Immature natural killer cell (primary cell): ENCODE data around the gene EIF3C. TPM values are rescaled to one million over a fixed set of nuclear protein-coding genes. Genes with fewer than 3 reads are reported as not detected.
A peak's percentile ranks its signal among the peaks of the same experiment; 100 is the strongest.
"Not testable (repeated sequence)": the region's sequence is repeated elsewhere in the genome, so short reads cannot be mapped to it uniquely, and the experiment has no call there.

Experiments
- DNase-seq, 3 donors: peaks; one replicate each; pipeline ENCODE4 v3.0.0; 2022; ENCODE audit warnings: mixed read lengths in 1 of 3
- H3K27ac Mint-ChIP-seq, 6 donors: one replicate each; pipeline ENCODE4 v1.8.0; 2020; ENCODE audit warnings: mixed read lengths in 6 of 6, mild to moderate bottlenecking in 5 of 6, inconsistent platforms in 4 of 6, moderate library complexity in 3 of 6
- H3K27me3 Mint-ChIP-seq, 3 donors: one replicate each; pipeline ENCODE4 v1.8.0; 2020 to 2021; ENCODE audit warnings: low read depth in 3 of 3, mild to moderate bottlenecking in 3 of 3, mixed read lengths in 3 of 3, moderate library complexity in 3 of 3, inconsistent platforms in 1 of 3
- H3K36me3 Mint-ChIP-seq, 3 donors: one replicate each; pipeline ENCODE4 v1.8.0; 2020; ENCODE audit warnings: mixed read lengths in 3 of 3, inconsistent platforms in 2 of 3, mild to moderate bottlenecking in 2 of 3
- H3K4me1 Mint-ChIP-seq, 2 donors: one replicate each; pipeline ENCODE4 v1.8.0; 2020; ENCODE audit warnings: inconsistent platforms in 2 of 2, mild to moderate bottlenecking in 2 of 2, mixed read lengths in 2 of 2, moderate library complexity in 1 of 2
- H3K4me3 Mint-ChIP-seq, 5 donors: one replicate each; pipeline ENCODE4 v1.8.0; 2020; ENCODE audit warnings: mild to moderate bottlenecking in 5 of 5, mixed read lengths in 5 of 5, inconsistent platforms in 3 of 5, moderate library complexity in 3 of 5
- H3K9me3 Mint-ChIP-seq, 6 donors: one replicate each; pipeline ENCODE4 v1.8.0; 2020; ENCODE audit warnings: mild to moderate bottlenecking in 6 of 6, mixed read lengths in 6 of 6, inconsistent platforms in 4 of 6, moderate library complexity in 3 of 6
- polyA plus RNA-seq, 3 donors: library from polyadenylated mRNA; unstranded; fragments of 300-500 nt; fragmentation: Illumina TruSeq; gene quantifications; one replicate each; pipeline ENCODE4 v1.2.3, GENCODE V29; 2021

The EIF3C gene
- polyA plus RNA-seq, 3 donors from 2014 or later = 159 to 311 (median 198) TPM

- H3K9me3 Mint-ChIP-seq, H3K27ac Mint-ChIP-seq, H3K27me3 Mint-ChIP-seq, H3K36me3 Mint-ChIP-seq, H3K4me1 Mint-ChIP-seq, H3K4me3 Mint-ChIP-seq, DNase-seq: not testable (repeated sequence)
Measured at GRCh38 chr16:28722852-28723650, 11.8 kb downstream of the EIF3C start.

DNA sequence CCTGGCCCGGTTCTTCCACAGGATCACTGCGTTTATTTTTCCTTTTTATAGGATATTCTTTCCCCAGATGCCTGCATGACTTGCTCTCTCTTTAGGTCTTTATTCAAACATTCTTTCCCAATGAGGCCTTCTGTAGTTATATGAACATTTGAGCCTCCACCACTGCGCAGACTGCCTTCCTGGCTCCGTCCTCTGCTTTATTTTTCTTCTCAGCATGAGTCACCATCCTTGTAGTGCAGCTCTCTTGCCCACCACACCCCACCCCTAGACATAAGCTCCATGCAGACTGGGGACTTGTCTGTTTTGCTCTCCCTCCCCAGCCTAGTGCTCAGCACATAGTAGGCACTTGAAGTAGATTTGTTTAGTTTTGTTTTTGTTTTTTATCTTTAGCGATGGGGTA lies 20.0 kb downstream of the EIF3C start:
- H3K9me3 Mint-ChIP-seq = not testable (repeated sequence)

GRCh38 chr16:28732455-28733124 lies 21.3 kb downstream of the EIF3C start:
- not testable (repeated sequence) for H3K4me3 Mint-ChIP-seq, H3K36me3 Mint-ChIP-seq, H3K27ac Mint-ChIP-seq, H3K4me1 Mint-ChIP-seq, DNase-seq, H3K27me3 Mint-ChIP-seq, H3K9me3 Mint-ChIP-seq

More for the DNA sequence above, 20.0 kb downstream of the EIF3C start:
- H3K36me3 Mint-ChIP-seq, H3K4me1 Mint-ChIP-seq, H3K27me3 Mint-ChIP-seq, H3K4me3 Mint-ChIP-seq, DNase-seq, H3K27ac Mint-ChIP-seq: not testable (repeated sequence)

DNA sequence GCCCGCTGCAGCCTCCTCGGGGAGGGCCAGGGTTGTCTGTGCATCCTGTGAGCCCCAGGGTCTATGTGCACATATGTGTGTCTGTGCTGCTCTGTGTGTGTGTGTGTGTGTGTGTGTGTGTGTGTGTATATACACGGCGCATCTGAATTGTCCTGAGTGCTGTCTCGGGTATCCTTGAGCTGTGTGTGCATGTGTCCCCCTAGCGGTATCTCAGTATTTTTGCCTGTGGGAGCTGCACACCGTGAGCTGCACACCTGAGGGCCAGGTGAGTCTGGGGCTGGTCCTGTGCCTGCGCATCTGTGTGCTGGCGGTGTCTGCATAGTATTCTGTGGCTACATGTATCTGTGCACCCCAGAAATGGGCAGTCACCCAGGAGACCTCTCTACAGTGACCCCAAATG lies 28.5 kb downstream of the EIF3C start:
- H3K4me3 Mint-ChIP-seq = not testable (repeated sequence)
- DNase-seq = peak in 1 of 3 donors; percentile 2

DNA sequence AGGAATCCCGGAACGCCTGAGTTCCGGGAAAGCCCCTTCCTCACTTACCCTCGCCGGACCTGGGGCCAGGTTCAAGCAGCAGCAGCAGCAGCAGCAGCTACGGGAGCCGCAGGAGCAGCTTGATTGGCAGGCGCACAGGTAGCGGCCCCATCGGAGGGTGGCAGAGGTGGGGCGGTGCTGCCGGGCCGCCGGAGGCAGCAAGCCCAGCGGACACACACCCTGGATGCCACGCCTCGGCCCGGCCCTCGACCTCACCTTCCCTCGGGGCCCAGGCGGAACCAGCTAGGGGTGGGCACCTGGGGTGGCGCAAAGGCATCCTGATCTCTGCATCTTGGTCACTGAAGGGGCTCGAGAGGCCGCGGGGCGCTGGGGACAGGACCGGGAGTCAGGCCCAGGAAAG lies 29.4 kb downstream of the EIF3C start:
- not testable (repeated sequence) for H3K27ac Mint-ChIP-seq, H3K36me3 Mint-ChIP-seq, H3K4me3 Mint-ChIP-seq, H3K9me3 Mint-ChIP-seq, DNase-seq, H3K4me1 Mint-ChIP-seq, H3K27me3 Mint-ChIP-seq

More for the DNA sequence above, 28.5 kb downstream of the EIF3C start:
- not testable (repeated sequence) for H3K36me3 Mint-ChIP-seq, H3K4me1 Mint-ChIP-seq, H3K27me3 Mint-ChIP-seq, H3K27ac Mint-ChIP-seq, H3K9me3 Mint-ChIP-seq

DNA sequence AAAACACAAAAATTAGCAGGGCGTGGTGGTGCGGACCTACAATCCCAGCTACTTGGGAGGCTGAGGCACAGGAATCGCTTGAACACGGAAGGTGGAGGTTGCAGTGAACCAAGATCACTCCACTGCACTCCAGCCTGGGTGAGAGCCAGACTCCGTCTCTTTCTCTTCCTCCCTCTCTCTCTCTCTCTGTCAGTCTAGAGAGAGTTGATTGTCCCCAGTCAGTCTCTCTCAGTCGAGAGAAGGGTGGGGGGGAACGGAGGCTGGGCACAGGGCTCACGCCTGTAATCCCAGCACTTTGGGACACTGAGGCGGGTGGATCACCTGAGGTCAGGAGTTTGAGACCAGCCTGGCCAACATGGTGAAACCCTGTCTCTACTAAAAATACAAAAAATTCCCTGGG lies 30.0 kb downstream of the EIF3C start:
- DNase-seq, H3K4me1 Mint-ChIP-seq, H3K27me3 Mint-ChIP-seq, H3K27ac Mint-ChIP-seq, H3K4me3 Mint-ChIP-seq, H3K9me3 Mint-ChIP-seq, H3K36me3 Mint-ChIP-seq: not testable (repeated sequence)

DNA sequence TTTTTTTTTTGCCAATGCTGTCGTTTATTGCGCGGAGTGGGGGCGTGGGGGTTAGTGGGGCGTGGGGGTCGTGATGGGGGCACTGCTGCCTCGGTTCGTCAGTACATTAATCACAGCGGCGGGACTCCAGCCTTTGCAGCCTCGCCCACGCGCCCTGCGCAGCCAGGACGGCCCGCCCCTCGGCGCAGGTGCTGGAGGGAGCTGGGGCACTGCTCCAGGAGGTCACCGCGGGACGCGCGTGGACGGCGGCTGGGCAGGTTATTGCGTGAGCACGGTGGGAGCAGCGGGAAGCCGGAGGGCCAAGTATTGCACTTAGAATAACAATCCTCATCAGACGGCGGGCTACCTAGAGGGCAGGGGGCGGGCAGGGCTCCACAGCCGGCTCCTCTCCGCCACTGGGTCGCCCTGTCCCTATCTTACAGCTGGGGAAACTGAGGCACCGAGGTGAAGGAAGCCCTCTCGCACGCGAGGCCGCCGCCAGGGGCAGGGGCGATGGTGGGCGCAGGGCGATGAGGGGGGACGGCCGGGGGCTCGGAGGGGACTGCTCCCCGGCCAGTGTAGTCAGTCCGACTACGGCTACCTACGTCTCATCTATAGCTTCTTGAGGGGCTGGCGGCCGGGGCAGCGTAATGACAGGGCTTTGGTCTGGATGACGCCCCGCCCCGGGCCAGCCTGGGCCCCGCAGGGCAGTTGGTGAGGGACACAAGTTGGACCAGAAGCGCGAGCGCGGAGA lies 35.5 kb downstream of the EIF3C start:
- not testable (repeated sequence) for H3K9me3 Mint-ChIP-seq, H3K27me3 Mint-ChIP-seq, H3K4me1 Mint-ChIP-seq, H3K4me3 Mint-ChIP-seq, H3K36me3 Mint-ChIP-seq, H3K27ac Mint-ChIP-seq, DNase-seq

DNA sequence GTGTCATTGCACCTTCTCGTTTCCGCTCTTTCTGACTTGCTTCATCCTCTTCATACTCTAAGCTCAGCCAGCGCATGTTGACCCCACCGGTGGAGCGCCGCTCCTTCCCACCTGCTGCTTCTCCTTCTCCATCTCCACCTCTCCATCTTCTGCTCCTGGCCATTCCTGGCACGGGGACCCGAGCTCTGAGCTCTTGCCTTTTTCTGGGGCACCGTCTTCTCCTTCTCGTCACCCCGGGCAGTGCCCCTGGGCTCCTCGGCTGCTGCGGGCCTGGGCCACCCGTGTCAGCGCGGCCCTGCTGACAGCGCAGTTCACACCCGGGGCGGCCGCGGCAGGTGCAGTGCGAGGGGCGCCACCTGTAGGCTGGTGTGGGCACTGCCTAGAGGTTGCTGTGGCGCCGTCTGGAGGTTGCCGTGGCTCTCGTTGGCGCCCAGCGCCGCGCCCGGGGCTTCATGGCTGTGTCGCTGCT lies 38.8 kb downstream of the EIF3C start:
- peak; percentile 58 to 68 (median 65) for DNase-seq
- not testable (repeated sequence) for H3K4me1 Mint-ChIP-seq, H3K36me3 Mint-ChIP-seq, H3K9me3 Mint-ChIP-seq, H3K27me3 Mint-ChIP-seq
- Mint-ChIP-seq H3K27ac (peak overlapping the region in 2 of 6 donors; percentile 64 to 70), H3K4me3 (peak overlapping the region in 2 of 5 donors; percentile 29 to 44)

GRCh38 chr16:28750469-28751067 lies 39.3 kb downstream of the EIF3C start:
- not testable (repeated sequence) for H3K36me3 Mint-ChIP-seq, H3K4me3 Mint-ChIP-seq, DNase-seq, H3K9me3 Mint-ChIP-seq, H3K4me1 Mint-ChIP-seq, H3K27ac Mint-ChIP-seq, H3K27me3 Mint-ChIP-seq

- H3K27ac Mint-ChIP-seq, H3K4me1 Mint-ChIP-seq, H3K36me3 Mint-ChIP-seq, H3K4me3 Mint-ChIP-seq, H3K9me3 Mint-ChIP-seq, H3K27me3 Mint-ChIP-seq, DNase-seq: not testable (repeated sequence)
Measured at GRCh38 chr16:28751487-28751886, 40.2 kb downstream of the EIF3C start, which contains the start of gene NPIPB9. Gene NPIPB9, plus strand, starts transcription at chr16:28751787.

- H3K4me3 Mint-ChIP-seq, H3K27me3 Mint-ChIP-seq, H3K4me1 Mint-ChIP-seq, H3K36me3 Mint-ChIP-seq, H3K9me3 Mint-ChIP-seq, DNase-seq, H3K27ac Mint-ChIP-seq: not testable (repeated sequence)
Measured at GRCh38 chr16:28781697-28782096, 70.4 kb downstream of the EIF3C start.

- not testable (repeated sequence) for H3K27me3 Mint-ChIP-seq, H3K4me3 Mint-ChIP-seq, DNase-seq, H3K27ac Mint-ChIP-seq, H3K4me1 Mint-ChIP-seq, H3K36me3 Mint-ChIP-seq, H3K9me3 Mint-ChIP-seq
Measured at GRCh38 chr16:28782357-28782756, 71.1 kb downstream of the EIF3C start.
